Right atrium auricular region (tissue), 2 donors: ENCODE results near the gene DEPDC1B. TPM values are rescaled to one million over a fixed set of nuclear protein-coding genes. Genes with fewer than 3 reads are reported as not detected.

Experiments
- DNase-seq: peaks from one replicate; pipeline ENCODE4 v3.0.0-alpha.2; 2019; ENCODE audit warnings: low spot score
- H3K27ac ChIP-seq, 2 donors: fragments of 200-600 bp; sonication (generic); 1 replicate in 1 of 2; 2 replicates in 1 of 2; pipeline ENCODE4 v1.5.1; 2016 to 2019
- H3K27me3 ChIP-seq, 2 donors: fragments of 200-600 bp; sonication (generic); one replicate each; pipeline versions ENCODE4 v1.5.1 to v1.6.0; 2017 to 2019
- H3K36me3 ChIP-seq: fragments of 200-600 bp; sonication (generic); one replicate; pipeline ENCODE4 v1.5.1; 2016
- H3K4me1 ChIP-seq, 2 donors: fragments of 200-600 bp; sonication (generic); one replicate each; pipeline versions ENCODE4 v1.5.1 to v1.6.0; 2017 to 2019
- H3K4me3 ChIP-seq, 2 donors: fragments of 200-600 bp; sonication (generic); 1 replicate in 1 of 2; 2 replicates in 1 of 2; pipeline ENCODE4 v1.5.1; 2017 to 2019; ENCODE audit warnings: mild to moderate bottlenecking in 1 of 2, moderate library complexity in 1 of 2
- H3K9me3 ChIP-seq, 2 donors: fragments of 200-600 bp; sonication (generic); one replicate each; pipeline ENCODE4 v1.5.1; 2019
- CTCF ChIP-seq, 2 donors: fragments of 200-600 bp; sonication (generic); IDR thresholded peaks; one replicate each; pipeline ENCODE4 v1.5.1; 2019; ENCODE audit warnings: antibody characterized with exemption in 2 of 2
- total RNA-seq, 2 donors: library from RNA; depleted of rRNA; stranded (reverse); fragments of >200 nt; gene quantifications; one replicate each; pipeline ENCODE4 v1.1.0, GENCODE V29; 2016

DEPDC1B gene
- total RNA-seq, 2 donors from 2014 or later = 0.16 TPM; not detected in 1

- TF ChIP-seq CTCF (IDR thresholded peaks at IDR 0.05) = no peak
- Histone ChIP-seq H3K27ac (no peak overlapping the region), H3K36me3 (no peaks in the 10 kb centered on the region), H3K9me3 (no peaks in the 10 kb centered on the region), H3K4me1 (no peaks in the 10 kb centered on the region), H3K27me3 (no peaks in the 10 kb centered on the region), H3K4me3 (no peak overlapping the region)
- no peak for DNase-seq
Observed at GRCh38 chr5:60551829-60552228, 148.1 kb downstream of the DEPDC1B start.

- Histone ChIP-seq H3K36me3 (no peaks in the 10 kb centered on the region), H3K27me3 (no peaks in the 10 kb centered on the region), H3K9me3 (no peaks in the 10 kb centered on the region), H3K27ac (no peak overlapping the region), H3K4me3 (no peak overlapping the region), H3K4me1 (no peaks in the 10 kb centered on the region)
- no peak for TF ChIP-seq CTCF (IDR thresholded peaks at IDR 0.05)
- DNase-seq = no peak
Observed at GRCh38 chr5:60551250-60551649, 148.7 kb downstream of the DEPDC1B start.

- no peak for TF ChIP-seq CTCF (IDR thresholded peaks at IDR 0.05)
- no peaks in the 10 kb centered on the region for H3K4me1 ChIP-seq
- H3K9me3 ChIP-seq = no peaks in the 10 kb centered on the region
- H3K4me3 ChIP-seq = no peak overlapping the region
- H3K36me3 ChIP-seq = no peaks in the 10 kb centered on the region
- no peak overlapping the region for H3K27ac ChIP-seq
- no peak for DNase-seq
- H3K27me3 ChIP-seq = no peaks in the 10 kb centered on the region
Observed at GRCh38 chr5:60550311-60550710, 149.7 kb downstream of the DEPDC1B start.

- H3K4me3 ChIP-seq = no peak overlapping the region
- no peaks in the 10 kb centered on the region for H3K36me3 ChIP-seq
- no peak for TF ChIP-seq CTCF (IDR thresholded peaks at IDR 0.05)
- DNase-seq = no peak
- H3K27me3 ChIP-seq = no peaks in the 10 kb centered on the region
- no peaks in the 10 kb centered on the region for H3K4me1 ChIP-seq
- no peaks in the 10 kb centered on the region for H3K9me3 ChIP-seq
- H3K27ac ChIP-seq = no peak overlapping the region
Observed at GRCh38 chr5:60549841-60550240, 150.1 kb downstream of the DEPDC1B start.

Other genes starting within 250 kb of the DEPDC1B start
- 1 to 10 TPM in 1 of 2 donors, under 1 TPM in 1; 0.43 to 1.5 TPM for gene ELOVL7, start 144.1 kb upstream of the DEPDC1B start, total RNA-seq
- gene ERCC8, start 244.9 kb upstream of the DEPDC1B start, total RNA-seq = 1 to 10 TPM; 6.0 to 9.2 TPM
- gene NDUFAF2, start 245.0 kb upstream of the DEPDC1B start, total RNA-seq = 10 to 100 TPM; 23.7 to 28.9 TPM